Thyroid gland (tissue), 4 donors: ENCODE data around the gene RAVER2. TPM values are rescaled to one million over a fixed set of nuclear protein-coding genes. Genes with fewer than 3 reads are reported as not detected.

ENCODE experiments used
- DNase-seq, 2 donors: peaks; one replicate each; pipeline ENCODE4 v3.0.0-alpha.2; 2019
- H3K27ac ChIP-seq, 3 donors: fragments of 200-600 bp; sonication (generic); 1 replicate in 2 of 3; 2 replicates in 1 of 3; pipeline ENCODE4 v1.5.1; 2016 to 2019; ENCODE audit warnings: mild to moderate bottlenecking in 1 of 3, moderate library complexity in 1 of 3
- H3K27me3 ChIP-seq: fragments of 200-600 bp; sonication (generic); one replicate; pipeline ENCODE4 v1.5.1; 2019
- H3K36me3 ChIP-seq, 2 donors: fragments of 200-600 bp; sonication (generic); one replicate each; pipeline ENCODE4 v1.5.1; 2016 to 2019
- H3K4me1 ChIP-seq, 2 donors: fragments of 200-600 bp; sonication (generic); one replicate each; pipeline ENCODE4 v1.5.1; 2017 to 2019
- H3K4me3 ChIP-seq, 3 donors: fragments of 200-600 bp; sonication (generic); replicated peaks in 1 of 3; 1 replicate in 2 of 3; 2 replicates in 1 of 3; pipeline ENCODE4 v1.5.1; 2016; ENCODE audit warnings: mild to moderate bottlenecking in 1 of 3
- H3K9me3 ChIP-seq: fragments of 200-600 bp; sonication (generic); one replicate; pipeline ENCODE4 v1.5.1; 2017
- POLR2A ChIP-seq, 2 donors: fragments of 450-650 bp; IDR thresholded peaks; one replicate each; pipeline ENCODE4 v1.6.1; 2017; ENCODE audit warnings: antibody characterized with exemption in 2 of 2, mild to moderate bottlenecking in 2 of 2, moderate library complexity in 1 of 2
- WGBS, 2 donors: methylation state at CpG; one replicate each; pipeline ENCODE4 v1.1.5; 2017; 5-methylcytosine and 5-hydroxymethylcytosine counted together
- intact Hi-C: fragments of 100-400 bp; cut with DNase I; formaldehyde crosslinking; loops from one replicate; pipeline ENCODE4 v1.15.1; 2023
- total RNA-seq, 4 donors: library from RNA; depleted of rRNA; stranded (reverse); fragments of >200 nt; gene quantifications; one replicate each; pipeline ENCODE4 v1.2.3, GENCODE V29; 2016
- TF ChIP-seq, protein P1 (sequence below), 6 experiments: fragments of 200-600 bp in 3 of 6; fragments of 450-650 bp in 3 of 6; sonication (generic) in 3 of 6; IDR thresholded peaks; one replicate each; pipeline ENCODE4 v1.5.1; 2016 to 2019; ENCODE audit warnings: antibody characterized with exemption in 6 of 6, mild to moderate bottlenecking in 2 of 6, inconsistent platforms in 1 of 6, moderate library complexity in 1 of 6

Gene RAVER2
- total RNA-seq, 4 donors from 2014 or later, result 12.6 to 13.6 (median 13.2) TPM

- no peak for TF ChIP-seq POLR2A (IDR thresholded peaks at IDR 0.05)
- TF ChIP-seq, protein P1, sequence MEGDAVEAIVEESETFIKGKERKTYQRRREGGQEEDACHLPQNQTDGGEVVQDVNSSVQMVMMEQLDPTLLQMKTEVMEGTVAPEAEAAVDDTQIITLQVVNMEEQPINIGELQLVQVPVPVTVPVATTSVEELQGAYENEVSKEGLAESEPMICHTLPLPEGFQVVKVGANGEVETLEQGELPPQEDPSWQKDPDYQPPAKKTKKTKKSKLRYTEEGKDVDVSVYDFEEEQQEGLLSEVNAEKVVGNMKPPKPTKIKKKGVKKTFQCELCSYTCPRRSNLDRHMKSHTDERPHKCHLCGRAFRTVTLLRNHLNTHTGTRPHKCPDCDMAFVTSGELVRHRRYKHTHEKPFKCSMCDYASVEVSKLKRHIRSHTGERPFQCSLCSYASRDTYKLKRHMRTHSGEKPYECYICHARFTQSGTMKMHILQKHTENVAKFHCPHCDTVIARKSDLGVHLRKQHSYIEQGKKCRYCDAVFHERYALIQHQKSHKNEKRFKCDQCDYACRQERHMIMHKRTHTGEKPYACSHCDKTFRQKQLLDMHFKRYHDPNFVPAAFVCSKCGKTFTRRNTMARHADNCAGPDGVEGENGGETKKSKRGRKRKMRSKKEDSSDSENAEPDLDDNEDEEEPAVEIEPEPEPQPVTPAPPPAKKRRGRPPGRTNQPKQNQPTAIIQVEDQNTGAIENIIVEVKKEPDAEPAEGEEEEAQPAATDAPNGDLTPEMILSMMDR (IDR thresholded peaks at IDR 0.05), result no peak
Measured at GRCh38 chr1:64756770-64757169, 11.9 kb downstream of the RAVER2 start.

DNA sequence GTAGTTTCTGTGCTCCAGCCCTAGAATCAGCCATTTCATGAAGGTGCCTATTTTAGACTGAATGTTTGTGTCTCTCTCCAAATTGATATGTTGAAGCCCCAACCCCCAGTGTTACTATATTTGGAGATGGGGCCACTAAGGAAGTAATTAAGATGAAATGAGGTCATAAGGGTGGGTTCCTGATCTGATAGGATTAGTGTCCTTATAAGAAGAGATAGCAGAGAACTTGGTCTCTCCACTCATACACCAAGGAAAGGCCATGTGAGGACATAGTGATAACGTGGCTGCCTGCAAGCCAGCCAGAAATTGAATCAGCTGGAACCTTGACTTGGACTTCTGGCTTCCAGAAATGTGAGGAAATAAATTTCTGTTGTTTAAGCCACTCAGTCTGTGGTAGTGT lies 12.3 kb downstream of the RAVER2 start:
- no peaks in the 10 kb centered on the region for H3K4me1 ChIP-seq
- H3K36me3 ChIP-seq, result no peaks in the 10 kb centered on the region
- no peak overlapping the region for H3K4me3 ChIP-seq
- no peaks in the 10 kb centered on the region for H3K9me3 ChIP-seq
- no peaks in the 10 kb centered on the region for H3K27me3 ChIP-seq
- intact Hi-C loops, result no loop called here
- H3K27ac ChIP-seq, result no peak overlapping the region
- 74 to 86% methylated on average over 1 of the region's 1 CpG for WGBS, 2 donors
- TF ChIP-seq POLR2A (IDR thresholded peaks at IDR 0.05), result no peak
- TF ChIP-seq, protein P1 (IDR thresholded peaks at IDR 0.05), result no peak
- no peak for DNase-seq

More at GRCh38 chr1:64756770-64757169, 11.9 kb downstream of the RAVER2 start:
- Histone ChIP-seq H3K9me3 (no peaks in the 10 kb centered on the region), H3K27me3 (no peaks in the 10 kb centered on the region), H3K4me3 (no peak overlapping the region), H3K4me1 (no peaks in the 10 kb centered on the region), H3K27ac (no peak overlapping the region), H3K36me3 (no peaks in the 10 kb centered on the region)
- no peak for DNase-seq
- intact Hi-C loops, result no loop called here
- 94 to 98% methylated on average over 1 of the region's 1 CpG for WGBS, 2 donors

DNA sequence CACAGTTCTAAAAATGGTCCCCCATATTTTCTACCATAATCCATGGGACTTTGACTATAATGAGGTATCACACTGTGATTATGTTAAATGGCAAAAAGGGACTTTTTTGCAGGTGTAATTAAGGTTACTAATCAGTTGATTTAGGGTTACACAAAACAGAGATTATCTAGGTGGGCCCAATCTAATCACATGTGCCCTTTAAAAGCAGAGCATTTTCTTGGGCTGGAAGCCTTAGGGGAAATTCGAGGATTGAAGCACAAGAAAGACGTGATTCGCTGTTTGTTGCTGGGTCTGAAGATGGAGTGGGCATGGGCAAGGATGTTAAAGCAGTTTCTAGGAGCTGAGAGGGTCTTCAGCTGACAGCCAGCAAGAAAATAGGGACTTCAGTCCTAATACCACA lies 13.4 kb downstream of the RAVER2 start:
- Histone ChIP-seq H3K36me3 (no peaks in the 10 kb centered on the region), H3K27me3 (no peaks in the 10 kb centered on the region), H3K4me3 (no peak overlapping the region), H3K27ac (no peak overlapping the region), H3K4me1 (no peaks in the 10 kb centered on the region), H3K9me3 (no peaks in the 10 kb centered on the region)
- 96 to 98% methylated on average over 3 of the region's 3 CpGs for WGBS, 2 donors
- DNase-seq, result no peak
- intact Hi-C loops, result no loop called here
- TF ChIP-seq POLR2A (IDR thresholded peaks at IDR 0.05), result no peak
- TF ChIP-seq, protein P1 (IDR thresholded peaks at IDR 0.05), result no peak

DNA sequence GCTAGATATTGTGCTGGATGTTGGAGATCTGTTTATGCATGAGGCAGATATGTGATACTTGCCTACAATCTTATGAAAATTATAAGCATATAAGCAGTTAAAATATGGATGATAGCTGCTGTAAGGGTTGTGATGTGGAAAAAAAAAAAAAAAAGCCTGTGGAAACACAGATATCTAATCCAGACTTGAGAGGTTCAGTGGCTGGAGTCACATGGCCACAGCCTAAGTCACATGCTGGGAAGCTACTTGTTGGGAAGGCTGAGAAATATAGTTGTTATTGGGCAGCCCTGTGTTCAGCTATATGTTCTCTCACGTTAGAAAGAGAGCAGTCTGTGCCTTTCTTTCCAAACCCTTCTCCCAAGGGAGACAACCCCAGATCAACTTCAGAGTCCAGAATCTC lies 15.1 kb downstream of the RAVER2 start:
- 80 to 85% methylated on average over 1 of the region's 1 CpG for WGBS, 2 donors
- intact Hi-C loops, result no loop called here
- Histone ChIP-seq H3K4me3 (no peak overlapping the region), H3K27ac (no peak overlapping the region), H3K4me1 (no peaks in the 10 kb centered on the region), H3K36me3 (no peaks in the 10 kb centered on the region), H3K9me3 (no peaks in the 10 kb centered on the region), H3K27me3 (no peaks in the 10 kb centered on the region)
- DNase-seq, result no peak
- TF ChIP-seq, protein P1 (IDR thresholded peaks at IDR 0.05), result no peak
- TF ChIP-seq POLR2A (IDR thresholded peaks at IDR 0.05), result no peak

- no peaks in the 10 kb centered on the region for H3K4me1 ChIP-seq
- H3K9me3 ChIP-seq, result no peaks in the 10 kb centered on the region
- TF ChIP-seq, protein P1 (IDR thresholded peaks at IDR 0.05), result no peak
- no peak for TF ChIP-seq POLR2A (IDR thresholded peaks at IDR 0.05)
- H3K27ac ChIP-seq, result no peak overlapping the region
- no peak for DNase-seq
- no peak overlapping the region for H3K4me3 ChIP-seq
- WGBS, 2 donors, result 86 to 93% methylated on average over 1 of the region's 1 CpG
- intact Hi-C loops, result no loop called here
- H3K36me3 ChIP-seq, result no peaks in the 10 kb centered on the region
- no peaks in the 10 kb centered on the region for H3K27me3 ChIP-seq
Measured at GRCh38 chr1:64765012-64765411, 20.1 kb downstream of the RAVER2 start.
